ENCODE measurements around the gene COL11A2.

Gene COL11A2

DNA sequence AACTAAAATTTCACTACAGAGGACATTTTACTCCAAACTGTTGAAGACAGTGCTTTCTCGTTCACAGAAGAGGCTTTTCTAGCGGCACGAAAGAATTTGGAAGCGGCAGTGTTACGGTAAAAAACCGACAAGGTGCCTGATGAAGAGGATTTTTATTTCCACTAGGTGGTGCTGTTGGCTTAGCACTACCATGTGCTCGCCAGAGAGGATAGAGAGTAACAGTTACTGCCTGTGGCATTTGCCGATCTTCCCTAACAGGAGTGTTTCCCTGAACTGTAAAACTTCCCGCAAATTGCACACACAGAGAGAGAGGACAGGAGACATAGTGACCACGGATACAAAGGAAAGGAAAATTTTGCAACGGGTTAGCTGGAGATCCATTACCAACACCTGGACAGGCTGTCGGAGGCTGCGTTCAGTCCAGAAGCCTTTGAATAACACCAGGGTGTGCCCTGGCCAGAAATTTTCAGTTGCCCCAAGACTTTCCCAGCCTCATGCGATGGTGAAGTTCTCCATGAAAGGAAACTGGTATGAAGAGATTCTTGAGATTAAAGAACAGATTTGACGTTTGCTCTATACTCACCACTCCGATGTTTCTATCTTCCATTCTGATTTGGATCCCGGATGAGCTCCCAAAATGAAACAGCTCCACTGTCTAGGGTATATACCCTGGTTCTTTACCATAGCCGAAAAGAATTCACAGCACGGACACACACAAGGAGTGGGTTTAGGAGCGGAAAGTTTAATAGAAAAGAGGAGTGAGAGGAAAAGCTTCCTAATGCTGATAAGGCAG, 68.3 kb downstream of the COL11A2 start:
- peak; percentile 53 for DNase-seq (ENCODE audit: low read depth)
- TF ChIP-seq, protein P1, sequence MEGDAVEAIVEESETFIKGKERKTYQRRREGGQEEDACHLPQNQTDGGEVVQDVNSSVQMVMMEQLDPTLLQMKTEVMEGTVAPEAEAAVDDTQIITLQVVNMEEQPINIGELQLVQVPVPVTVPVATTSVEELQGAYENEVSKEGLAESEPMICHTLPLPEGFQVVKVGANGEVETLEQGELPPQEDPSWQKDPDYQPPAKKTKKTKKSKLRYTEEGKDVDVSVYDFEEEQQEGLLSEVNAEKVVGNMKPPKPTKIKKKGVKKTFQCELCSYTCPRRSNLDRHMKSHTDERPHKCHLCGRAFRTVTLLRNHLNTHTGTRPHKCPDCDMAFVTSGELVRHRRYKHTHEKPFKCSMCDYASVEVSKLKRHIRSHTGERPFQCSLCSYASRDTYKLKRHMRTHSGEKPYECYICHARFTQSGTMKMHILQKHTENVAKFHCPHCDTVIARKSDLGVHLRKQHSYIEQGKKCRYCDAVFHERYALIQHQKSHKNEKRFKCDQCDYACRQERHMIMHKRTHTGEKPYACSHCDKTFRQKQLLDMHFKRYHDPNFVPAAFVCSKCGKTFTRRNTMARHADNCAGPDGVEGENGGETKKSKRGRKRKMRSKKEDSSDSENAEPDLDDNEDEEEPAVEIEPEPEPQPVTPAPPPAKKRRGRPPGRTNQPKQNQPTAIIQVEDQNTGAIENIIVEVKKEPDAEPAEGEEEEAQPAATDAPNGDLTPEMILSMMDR (IDR thresholded peaks at IDR 0.05; ENCODE audit: insufficient read depth, low read depth, low read length, missing control alignments): peak; percentile 50
- no peak overlapping the region for H3K4me3 ChIP-seq (ENCODE audit: low read length)

DNA sequence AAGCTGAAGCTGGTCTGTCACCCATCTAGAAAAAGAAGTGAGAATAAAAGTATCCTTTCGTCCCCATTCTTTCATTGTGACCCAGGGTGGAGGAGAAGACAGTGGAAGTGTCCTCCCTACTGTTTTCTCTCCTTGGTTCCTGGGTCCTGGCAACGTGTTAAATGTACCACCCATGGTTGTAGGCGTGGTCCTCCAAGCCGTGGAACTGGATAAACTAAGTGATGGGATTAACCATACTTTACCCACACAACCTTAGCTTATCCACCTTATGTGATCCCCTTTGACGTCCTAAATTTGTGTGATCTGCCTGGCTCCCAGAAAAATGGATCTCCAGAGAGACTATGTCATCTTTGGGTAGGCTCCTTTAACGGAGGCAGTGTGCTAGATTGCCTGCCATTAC, 69.1 kb downstream of the COL11A2 start:
- TF ChIP-seq, protein P1 (IDR thresholded peaks at IDR 0.05; ENCODE audit: insufficient read depth, low read depth, low read length, missing control alignments): no peak
- no peak overlapping the region for H3K4me3 ChIP-seq (ENCODE audit: low read length)
- DNase-seq (ENCODE audit: low read depth): no peak

DNA sequence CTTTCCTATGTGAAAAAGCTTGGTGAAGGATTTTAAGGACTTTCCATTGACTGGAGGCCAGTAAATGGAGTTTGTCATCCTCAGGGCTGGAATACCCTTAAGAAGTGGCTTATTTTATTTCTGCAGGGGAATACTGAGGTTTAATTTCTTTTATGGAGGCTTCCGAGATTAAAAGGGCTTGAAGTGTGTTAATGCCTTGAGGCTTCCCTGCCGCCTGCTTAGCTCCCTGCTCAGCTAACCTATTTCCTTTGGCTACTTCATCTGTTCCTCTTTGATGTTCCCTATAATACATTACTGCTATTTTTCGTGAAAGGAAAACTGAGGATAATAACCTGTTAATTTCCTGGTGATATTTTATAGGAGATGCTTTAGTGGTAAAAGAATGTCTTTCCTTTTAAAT, 72.3 kb downstream of the COL11A2 start:
- TF ChIP-seq, protein P1 (IDR thresholded peaks at IDR 0.05; ENCODE audit: insufficient read depth, low read depth, low read length, missing control alignments): no peak
- no peak for DNase-seq (ENCODE audit: low read depth)

DNA sequence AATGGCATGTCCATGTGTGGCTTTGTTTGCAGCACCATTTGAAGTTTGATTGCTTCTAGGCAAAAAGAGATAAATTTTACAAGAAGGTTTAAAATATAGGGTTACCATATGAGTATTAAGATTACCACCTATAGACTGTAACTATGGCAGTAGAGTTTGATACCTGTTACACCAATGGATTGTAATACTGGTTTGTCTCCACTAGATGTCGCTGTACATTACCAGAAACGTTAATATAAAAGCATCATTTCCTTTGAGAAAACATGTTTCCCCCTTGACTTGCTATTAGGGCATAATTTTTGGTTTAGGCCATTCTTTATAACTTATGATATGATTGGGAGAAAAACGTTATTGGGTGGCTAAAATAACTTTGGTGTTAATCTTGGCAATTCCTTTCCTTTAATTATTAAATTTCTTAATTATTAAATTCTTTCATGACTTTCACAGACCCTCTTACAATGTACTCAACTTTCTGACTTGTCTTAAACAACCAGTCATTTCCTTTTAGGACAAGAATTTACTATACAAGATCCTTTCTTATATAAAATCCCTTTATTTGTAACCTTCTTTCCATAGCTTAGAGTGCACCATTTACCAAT, 73.6 kb downstream of the COL11A2 start:
- TF ChIP-seq, protein P1 (IDR thresholded peaks at IDR 0.05; ENCODE audit: insufficient read depth, low read depth, low read length, missing control alignments): peak; percentile 65
- H3K4me3 ChIP-seq (ENCODE audit: low read length): no peak overlapping the region
- peak; percentile 53 for DNase-seq (ENCODE audit: low read depth)

More for the DNA sequence above, 72.3 kb downstream of the COL11A2 start:
- no peak overlapping the region for H3K4me3 ChIP-seq (ENCODE audit: low read length)

DNA sequence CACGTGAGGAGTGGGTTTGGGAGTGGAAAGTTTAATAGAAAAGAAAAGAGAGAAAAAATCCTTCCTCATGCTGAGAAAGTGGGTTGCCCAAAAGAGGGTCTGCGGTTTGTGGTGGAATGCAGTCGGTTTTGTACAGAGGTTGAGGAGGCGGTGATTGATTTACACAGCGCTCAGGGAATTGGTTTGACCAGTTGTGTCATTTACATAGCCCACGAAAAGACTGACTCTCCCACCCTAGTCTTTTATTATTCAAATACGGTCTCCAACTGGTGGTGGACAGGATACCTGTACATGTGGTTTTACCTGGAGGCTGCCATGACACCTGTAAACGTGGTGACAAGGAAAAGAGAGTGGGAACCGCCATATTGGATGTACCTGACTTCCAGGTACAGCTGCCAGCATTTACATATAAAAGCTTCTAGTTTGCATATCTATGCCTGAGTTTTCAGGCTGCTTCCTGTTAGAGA, 74.4 kb downstream of the COL11A2 start:
- DNase-seq (ENCODE audit: low read depth): no peak
- H3K4me3 ChIP-seq (ENCODE audit: low read length): no peak overlapping the region
- TF ChIP-seq, protein P1 (IDR thresholded peaks at IDR 0.05; ENCODE audit: insufficient read depth, low read depth, low read length, missing control alignments): no peak

DNA sequence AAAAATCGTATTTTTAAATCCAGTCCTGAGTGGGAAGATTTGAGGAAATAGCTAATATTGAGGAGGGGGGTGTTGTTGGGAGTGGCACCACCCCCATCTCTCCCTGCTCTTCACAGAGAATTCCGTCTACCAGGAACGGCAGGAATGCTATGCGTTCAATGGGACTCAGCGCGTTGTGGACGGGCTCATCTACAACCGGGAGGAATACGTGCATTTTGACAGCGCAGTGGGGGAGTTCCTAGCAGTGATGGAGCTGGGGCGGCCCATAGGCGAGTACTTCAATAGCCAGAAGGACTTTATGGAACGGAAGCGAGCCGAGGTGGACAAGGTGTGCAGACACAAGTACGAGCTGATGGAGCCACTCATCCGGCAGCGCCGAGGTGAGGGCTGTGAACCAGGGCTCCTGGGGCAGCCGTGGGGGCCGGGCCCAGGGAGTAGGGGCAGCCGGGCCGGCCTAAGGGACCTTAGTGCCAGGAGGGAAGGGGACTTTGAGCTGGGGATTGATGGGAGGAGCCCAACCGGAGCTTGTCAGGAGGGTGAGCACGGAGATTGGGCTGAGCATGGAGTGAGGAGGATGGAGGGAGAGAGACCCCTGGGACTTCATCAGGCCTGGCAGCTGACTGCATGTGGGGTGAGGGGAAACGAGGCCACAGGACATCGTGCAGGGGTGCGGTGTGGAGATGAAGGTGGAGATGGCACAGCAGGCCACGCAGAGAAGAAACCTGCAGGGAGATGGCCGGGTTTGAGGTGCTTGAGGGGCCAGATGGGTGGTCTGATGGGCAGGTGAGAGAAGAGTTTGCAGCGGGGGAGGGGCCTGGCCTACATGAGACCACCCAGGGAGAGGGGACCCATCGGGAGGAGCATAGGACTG, 75.2 kb downstream of the COL11A2 start:
- peak; percentile 11 for DNase-seq (ENCODE audit: low read depth)
- H3K4me3 ChIP-seq (ENCODE audit: low read length): no peak overlapping the region
- TF ChIP-seq, protein P1 (IDR thresholded peaks at IDR 0.05; ENCODE audit: insufficient read depth, low read depth, low read length, missing control alignments): no peak
